MM.1S (cell line): ENCODE measurements around the gene MED13L.

Experiments
- EZH2 ChIP-seq: fragments of 300-600 bp; sonication (generic); optimal IDR thresholded peaks from 2 replicates; pipeline ENCODE3; 2017; ENCODE audit warnings: low read depth, mild to moderate bottlenecking, antibody characterized with exemption, low read length, mixed read lengths
- EZH2phosphoT487 ChIP-seq: fragments of 300-600 bp; sonication (generic); IDR thresholded peaks from 2 replicates; pipeline ENCODE4 v1.6.1; 2018; ENCODE audit warnings: antibody characterized with exemption, low read length
- TF ChIP-seq, protein P1 (sequence below): fragments of 300-600 bp; sonication (generic); IDR thresholded peaks from 2 replicates; pipeline ENCODE4 v1.5.1; 2016; ENCODE audit warnings: antibody characterized with exemption, low read length, mixed read lengths

DNA sequence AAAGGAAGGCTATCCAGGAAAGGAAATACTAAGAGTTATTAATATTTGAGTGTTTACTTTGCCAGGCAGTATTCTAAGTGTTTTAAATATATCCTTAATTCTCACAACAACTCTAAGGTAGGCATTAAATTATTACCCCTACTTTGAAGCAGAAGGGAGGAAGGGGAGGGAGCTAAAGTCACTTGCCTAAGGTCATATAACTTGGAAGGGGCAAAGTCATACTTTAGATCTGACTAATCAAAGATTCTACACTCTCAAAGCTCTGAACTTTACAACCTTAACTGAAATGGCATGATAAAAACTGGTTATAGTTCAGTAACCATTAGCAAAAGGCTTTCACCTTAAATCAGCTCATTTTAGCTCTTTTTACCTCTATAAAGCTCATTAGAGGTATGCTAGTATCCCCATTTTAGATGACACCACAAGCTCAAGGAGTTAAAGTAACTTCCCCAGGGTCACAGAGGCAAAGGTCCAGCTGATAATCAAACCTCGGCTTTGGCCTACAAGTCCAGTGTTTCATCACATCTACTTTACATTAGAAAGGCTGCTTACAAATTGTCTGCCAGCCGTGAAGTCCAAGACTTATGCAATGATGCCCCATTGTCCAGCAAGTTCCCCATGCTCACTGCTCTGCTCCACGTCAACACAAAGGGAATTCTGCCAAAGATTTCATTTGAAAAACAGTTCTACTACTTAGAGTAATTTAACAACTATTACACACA is 223.9 kb downstream of the MED13L start:
- TF ChIP-seq, protein P1, sequence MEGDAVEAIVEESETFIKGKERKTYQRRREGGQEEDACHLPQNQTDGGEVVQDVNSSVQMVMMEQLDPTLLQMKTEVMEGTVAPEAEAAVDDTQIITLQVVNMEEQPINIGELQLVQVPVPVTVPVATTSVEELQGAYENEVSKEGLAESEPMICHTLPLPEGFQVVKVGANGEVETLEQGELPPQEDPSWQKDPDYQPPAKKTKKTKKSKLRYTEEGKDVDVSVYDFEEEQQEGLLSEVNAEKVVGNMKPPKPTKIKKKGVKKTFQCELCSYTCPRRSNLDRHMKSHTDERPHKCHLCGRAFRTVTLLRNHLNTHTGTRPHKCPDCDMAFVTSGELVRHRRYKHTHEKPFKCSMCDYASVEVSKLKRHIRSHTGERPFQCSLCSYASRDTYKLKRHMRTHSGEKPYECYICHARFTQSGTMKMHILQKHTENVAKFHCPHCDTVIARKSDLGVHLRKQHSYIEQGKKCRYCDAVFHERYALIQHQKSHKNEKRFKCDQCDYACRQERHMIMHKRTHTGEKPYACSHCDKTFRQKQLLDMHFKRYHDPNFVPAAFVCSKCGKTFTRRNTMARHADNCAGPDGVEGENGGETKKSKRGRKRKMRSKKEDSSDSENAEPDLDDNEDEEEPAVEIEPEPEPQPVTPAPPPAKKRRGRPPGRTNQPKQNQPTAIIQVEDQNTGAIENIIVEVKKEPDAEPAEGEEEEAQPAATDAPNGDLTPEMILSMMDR: no peak
- TF ChIP-seq EZH2 (no peak), EZH2phosphoT487 (no peak)
